Measurements from ENCODE around the gene CXCL8. TPM values are rescaled to one million over a fixed set of nuclear protein-coding genes. Genes with fewer than 3 reads are reported as not detected.

CXCL8 gene
- total and polyA plus RNA-seq, 9 of the 15 experiments (the other 6 are each of a cell fraction or from before 2014, with no cell fraction given), result 1.6 to 7.7 (median 3.3) TPM

GRCh38 chr4:73759357-73759756 lies 19.0 kb downstream of the CXCL8 start:
- intact Hi-C loops (cut with micrococcal nuclease), result no loop called here
- DNase-seq (ENCODE audit: extremely low read depth in 1 of 4, low spot score in 3 of 4) (peak in 2 of 4 experiments; percentile 23 to 67), ATAC-seq (no peak), FAIRE-seq (peak; percentile 62)
- Histone ChIP-seq H3K4me3 (no peak overlapping the region), H3K4me2 (ENCODE audit: insufficient read depth, low read length) (no peak overlapping the region), H3K79me2 (ENCODE audit: control insufficient read depth, insufficient read depth, low read length) (no peaks in the 10 kb centered on the region), H3K4me1 (replicated peaks in 1 of 2; ENCODE audit: control insufficient read depth in 2 of 2, insufficient read depth in 2 of 2, low read length in 2 of 2) (peaks cover 0 to 5% of the 10 kb centered on the region in 2 experiments; a peak in 2 of 5 replicates), H4K20me1 (replicated peaks; ENCODE audit: control insufficient read depth, insufficient read depth, low read length) (no peaks in the 10 kb centered on the region), H3K27me3 (ENCODE audit: control insufficient read depth in 2 of 2, insufficient read depth in 2 of 2, low read length in 2 of 2) (no peaks in the 10 kb centered on the region), H3K9me3 (replicated peaks; ENCODE audit: control insufficient read depth, insufficient read depth, low read depth, low read length) (no peaks in the 10 kb centered on the region), H2AFZ (ENCODE audit: low read depth, low read length) (no peak overlapping the region), H3K36me3 (ENCODE audit: control insufficient read depth, insufficient read depth, low read length) (no peaks in the 10 kb centered on the region), H3K27ac (ENCODE audit: extremely low read depth, low read depth, low read length) (no peak overlapping the region), H3K9me1 (ENCODE audit: control insufficient read depth, insufficient read depth, low read length) (no peaks in the 10 kb centered on the region), H3K9ac (ENCODE audit: insufficient read depth in 1 of 2, low read depth in 2 of 2, low read length in 2 of 2) (no peak overlapping the region)
- BruUV-seq (replicated peaks), result no TSS peak
- CTCF ChIA-PET (ENCODE audit: low intra/inter-chr PET ratio), result no interaction called here
- POLR2A ChIA-PET, result interaction anchor here (0.8 to 1.0 kb wide), 2 partner anchors 74 to 160 kb away, joined by 3 read pairs; no protein-coding TSS in a partner anchor
- WGBS (ENCODE audit: insufficient coverage, low coverage, missing lambda C conversion rate), result 0% methylated on average over 2 of the region's 2 CpGs
- in situ Hi-C loops (cut with MboI), result no loop called here
- TF ChIP-seq SMARCC2 (IDR thresholded peaks at IDR 0.05; ENCODE audit: low read depth), result 0 out of 2 replicates have a peak, but pooled peaks have one; percentile 22
- TF ChIP-seq, protein P1, sequence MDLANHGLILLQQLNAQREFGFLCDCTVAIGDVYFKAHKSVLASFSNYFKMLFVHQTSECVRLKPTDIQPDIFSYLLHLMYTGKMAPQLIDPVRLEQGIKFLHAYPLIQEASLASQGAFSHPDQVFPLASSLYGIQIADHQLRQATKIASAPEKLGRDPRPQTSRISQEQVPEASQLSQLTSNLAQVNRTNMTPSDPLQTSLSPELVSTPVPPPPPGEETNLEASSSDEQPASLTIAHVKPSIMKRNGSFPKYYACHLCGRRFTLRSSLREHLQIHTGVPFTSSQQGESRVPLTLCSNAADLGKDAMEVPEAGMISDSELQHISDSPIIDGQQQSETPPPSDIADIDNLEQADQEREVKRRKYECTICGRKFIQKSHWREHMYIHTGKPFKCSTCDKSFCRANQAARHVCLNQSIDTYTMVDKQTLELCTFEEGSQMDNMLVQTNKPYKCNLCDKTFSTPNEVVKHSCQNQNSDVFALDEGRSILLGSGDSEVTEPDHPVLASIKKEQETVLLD (IDR thresholded peaks at IDR 0.05), result no peak
- TF ChIP-seq JUN (IDR thresholded peaks at IDR 0.05; ENCODE audit: borderline replicate concordance, low read depth, low read length), result 0 out of 2 replicates have a peak, but pooled peaks have one; percentile 37
- no peak for TF ChIP-seq JUN (CRISPR knock-in tag; IDR thresholded peaks at IDR 0.05; ENCODE audit: borderline replicate concordance)
- TF ChIP-seq ZNF512 (tag; IDR thresholded peaks at IDR 0.05), result no peak
- TF ChIP-seq SMARCE1 (IDR thresholded peaks at IDR 0.05), result peak; percentile 59; the same call in 1 of the 2 replicates
- TF ChIP-seq, protein P2, sequence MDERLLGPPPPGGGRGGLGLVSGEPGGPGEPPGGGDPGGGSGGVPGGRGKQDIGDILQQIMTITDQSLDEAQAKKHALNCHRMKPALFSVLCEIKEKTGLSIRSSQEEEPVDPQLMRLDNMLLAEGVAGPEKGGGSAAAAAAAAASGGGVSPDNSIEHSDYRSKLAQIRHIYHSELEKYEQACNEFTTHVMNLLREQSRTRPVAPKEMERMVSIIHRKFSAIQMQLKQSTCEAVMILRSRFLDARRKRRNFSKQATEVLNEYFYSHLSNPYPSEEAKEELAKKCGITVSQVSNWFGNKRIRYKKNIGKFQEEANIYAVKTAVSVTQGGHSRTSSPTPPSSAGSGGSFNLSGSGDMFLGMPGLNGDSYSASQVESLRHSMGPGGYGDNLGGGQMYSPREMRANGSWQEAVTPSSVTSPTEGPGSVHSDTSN (CRISPR knock-in tag; IDR thresholded peaks at IDR 0.05; ENCODE audit: low read depth), result peak; percentile 54
- TF ChIP-seq, protein P2 (tag; conservative IDR thresholded peaks at IDR 0.05; ENCODE audit: low read depth), result peak; percentile 94
- TF ChIP-seq, protein P3, sequence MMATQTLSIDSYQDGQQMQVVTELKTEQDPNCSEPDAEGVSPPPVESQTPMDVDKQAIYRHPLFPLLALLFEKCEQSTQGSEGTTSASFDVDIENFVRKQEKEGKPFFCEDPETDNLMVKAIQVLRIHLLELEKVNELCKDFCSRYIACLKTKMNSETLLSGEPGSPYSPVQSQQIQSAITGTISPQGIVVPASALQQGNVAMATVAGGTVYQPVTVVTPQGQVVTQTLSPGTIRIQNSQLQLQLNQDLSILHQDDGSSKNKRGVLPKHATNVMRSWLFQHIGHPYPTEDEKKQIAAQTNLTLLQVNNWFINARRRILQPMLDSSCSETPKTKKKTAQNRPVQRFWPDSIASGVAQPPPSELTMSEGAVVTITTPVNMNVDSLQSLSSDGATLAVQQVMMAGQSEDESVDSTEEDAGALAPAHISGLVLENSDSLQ (IDR thresholded peaks at IDR 0.05), result peak; percentile 96
- TF ChIP-seq DPF2 (IDR thresholded peaks at IDR 0.05), result peak; percentile 58; the same call in 1 of the 2 replicates
- TF ChIP-seq ZC3H8 (IDR thresholded peaks at IDR 0.05), result no peak
- peak; percentile 46; the same call in 1 of the 2 replicates for TF ChIP-seq JUND (IDR thresholded peaks at IDR 0.05; ENCODE audit: borderline replicate concordance, low read depth, low read length)
- TF ChIP-seq JUND (tag; IDR thresholded peaks at IDR 0.05; ENCODE audit: borderline replicate concordance, low read depth, low read length), result peak; percentile 71; the same call in 2 of the 3 replicates
- TF ChIP-seq SRSF7 (optimal IDR thresholded peaks at IDR 0.05; ENCODE audit: low read depth, low read length), result no peak
- TF ChIP-seq MTA2 (IDR thresholded peaks at IDR 0.05; ENCODE audit: low read depth), result 0 out of 2 replicates have a peak, but pooled peaks have one; percentile 26
- TF ChIP-seq EP300 (IDR thresholded peaks at IDR 0.05; ENCODE audit: low read length), result peak; percentile 61
- peak; percentile 29; the same call in 1 of the 2 replicates for TF ChIP-seq CBFA2T3 (IDR thresholded peaks at IDR 0.05)
- peak; percentile 56; the same call in 1 of the 2 replicates for TF ChIP-seq LEF1 (IDR thresholded peaks at IDR 0.05)
- peak; percentile 61 for TF ChIP-seq FOSL1 (tag; conservative IDR thresholded peaks at IDR 0.05)
